Neuronal stem cell (in vitro differentiated cells): Measurements from ENCODE around the gene MYF5.

Experiments used
- DNase-seq: peaks from one replicate; pipeline ENCODE4 v3.0.0-alpha.2; 2013; ENCODE audit warnings: low spot score
- H2AFZ ChIP-seq: one replicate; pipeline ENCODE4 v1.6.1; 2013; ENCODE audit warnings: mild to moderate bottlenecking, low read length, inconsistent platforms
- H2AK5ac ChIP-seq: 2 replicates; pipeline ENCODE4 v1.6.1; 2013; ENCODE audit warnings: low read depth, mild to moderate bottlenecking, inconsistent platforms, low read length, moderate library complexity, mixed read lengths
- H2BK120ac ChIP-seq: 2 replicates; pipeline ENCODE4 v1.6.1; 2013; ENCODE audit warnings: low read depth, mild to moderate bottlenecking, inconsistent platforms, low read length, moderate library complexity, mixed read lengths
- H2BK12ac ChIP-seq: one replicate; pipeline ENCODE4 v1.6.1; 2013; ENCODE audit warnings: low read length, inconsistent platforms
- H2BK15ac ChIP-seq: 2 replicates; pipeline ENCODE4 v1.6.1; 2013; ENCODE audit warnings: mild to moderate bottlenecking, low read length, inconsistent platforms, mixed read lengths
- H2BK5ac ChIP-seq: one replicate; pipeline ENCODE4 v1.6.1; 2013; ENCODE audit warnings: inconsistent platforms, mild to moderate bottlenecking, low read length, moderate library complexity
- H3K14ac ChIP-seq: one replicate; pipeline ENCODE4 v1.6.1; 2013; ENCODE audit warnings: low read length, inconsistent platforms
- H3K18ac ChIP-seq: 2 replicates; pipeline ENCODE4 v1.6.1; 2013; ENCODE audit warnings: low read length, inconsistent platforms
- H3K23ac ChIP-seq: 2 replicates; pipeline ENCODE4 v1.6.1; 2013; ENCODE audit warnings: low read depth, mild to moderate bottlenecking, mixed read lengths, low read length, inconsistent platforms; ENCODE audit not compliant: poor library complexity
- H3K27ac ChIP-seq: replicated peaks from 3 replicates; pipeline ENCODE4 v1.5.1; 2013; ENCODE audit warnings: low read length, inconsistent platforms
- H3K27me3 ChIP-seq, 3 experiments: 2 replicates each; pipeline ENCODE4 v1.6.1; 2013; ENCODE audit warnings: low read length in 3 of 3, mild to moderate bottlenecking in 2 of 3, inconsistent platforms in 1 of 3, low read depth in 1 of 3, mixed read lengths in 1 of 3, moderate library complexity in 1 of 3; ENCODE audit not compliant: control insufficient read depth in 3 of 3, insufficient read depth in 3 of 3
- H3K36me3 ChIP-seq, 2 donors: replicated peaks in 1 of 2; 2 replicates each; pipeline ENCODE4 v1.6.1; 2013; ENCODE audit warnings: low read length in 2 of 2; ENCODE audit not compliant: control insufficient read depth in 2 of 2, insufficient read depth in 2 of 2
- H3K4ac ChIP-seq: 2 replicates; pipeline ENCODE4 v1.6.1; 2013; ENCODE audit warnings: inconsistent platforms, mild to moderate bottlenecking, low read length, moderate library complexity
- H3K4me1 ChIP-seq, 2 donors: 1 replicate in 1 of 2; 2 replicates in 1 of 2; pipeline ENCODE4 v1.6.1; 2013; ENCODE audit warnings: low read length in 2 of 2, low read depth in 1 of 2; ENCODE audit not compliant: control insufficient read depth in 2 of 2, insufficient read depth in 1 of 2
- H3K4me2 ChIP-seq: one replicate; pipeline ENCODE4 v1.6.1; 2013; ENCODE audit warnings: mild to moderate bottlenecking, low read length, inconsistent platforms; ENCODE audit not compliant: insufficient read depth, poor library complexity, severe bottlenecking
- H3K4me3 ChIP-seq, 2 donors: 2 replicates each; pipeline ENCODE4 v1.5.1; 2013; ENCODE audit warnings: low read length in 2 of 2, mild to moderate bottlenecking in 2 of 2, inconsistent platforms in 1 of 2, moderate library complexity in 1 of 2
- H3K79me1 ChIP-seq: one replicate; pipeline ENCODE4 v1.6.1; 2013; ENCODE audit warnings: low read depth, mild to moderate bottlenecking, inconsistent platforms, low read length, moderate library complexity
- H3K9ac ChIP-seq: one replicate; pipeline ENCODE4 v1.6.1; 2013; ENCODE audit warnings: mild to moderate bottlenecking, low read depth, low read length, inconsistent platforms; ENCODE audit not compliant: poor library complexity
- H3K9me3 ChIP-seq, 2 donors: replicated peaks in 1 of 2; 2 replicates each; pipeline versions ENCODE3 to v1.6.1; 2013; ENCODE audit warnings: low read length in 2 of 2, mild to moderate bottlenecking in 2 of 2, inconsistent platforms in 1 of 2, low read depth in 1 of 2, mixed read lengths in 1 of 2, moderate library complexity in 1 of 2; ENCODE audit not compliant: control insufficient read depth in 2 of 2, insufficient read depth in 1 of 2
- H4K8ac ChIP-seq: one replicate; pipeline ENCODE4 v1.6.1; 2013; ENCODE audit warnings: low read depth, mild to moderate bottlenecking, inconsistent platforms, low read length, moderate library complexity
- H4K91ac ChIP-seq: one replicate; pipeline ENCODE4 v1.6.1; 2013; ENCODE audit warnings: low read length, low read depth, mild to moderate bottlenecking, inconsistent platforms; ENCODE audit not compliant: poor library complexity
- WGBS, 2 donors: extraction: QIAGEN DNeasy Blood & Tissue Kit; methylation state at CpG; one replicate each; pipeline ENCODE4 v1.1.7; 2013; ENCODE audit warnings: missing lambda C conversion rate in 2 of 2, mixed read lengths in 1 of 2; ENCODE audit not compliant: insufficient read length in 2 of 2, insufficient replicate concordance in 1 of 2; ENCODE audit errors: extremely low coverage in 2 of 2; 5-methylcytosine and 5-hydroxymethylcytosine counted together

The MYF5 gene

DNA sequence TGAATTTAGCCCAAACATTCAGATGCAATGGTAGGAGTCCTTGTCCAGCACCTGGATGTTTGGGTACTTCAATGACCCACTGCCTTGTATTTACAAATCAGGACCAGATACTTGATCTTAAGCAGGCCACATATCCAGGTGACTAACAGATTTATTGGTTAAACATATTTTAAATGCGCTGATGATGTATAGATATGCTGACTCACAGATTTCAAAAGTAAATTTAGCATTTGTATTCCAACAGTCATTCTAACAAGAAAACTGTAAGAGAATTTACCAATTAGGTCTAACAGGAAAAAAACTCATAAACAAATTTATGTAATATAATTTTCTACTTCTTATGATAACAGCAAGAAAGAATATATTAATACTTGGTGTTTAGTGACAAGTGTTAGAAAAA, 38.7 kb upstream of the MYF5 start:
- H3K9me3 ChIP-seq = no peaks in the 10 kb centered on the region
- no peaks in the 10 kb centered on the region for H3K4me1 ChIP-seq
- H2AFZ ChIP-seq = no peak overlapping the region
- H3K27ac ChIP-seq = no peak overlapping the region
- no peak overlapping the region for H3K23ac ChIP-seq
- no peak overlapping the region for H4K91ac ChIP-seq
- H3K18ac ChIP-seq = no peak overlapping the region
- no peak for DNase-seq
- H3K9ac ChIP-seq = no peak overlapping the region
- H3K36me3 ChIP-seq = no peaks in the 10 kb centered on the region
- H2BK15ac ChIP-seq = no peak overlapping the region
- no peak overlapping the region for H2AK5ac ChIP-seq
- no peak overlapping the region for H2BK120ac ChIP-seq
- no peaks in the 10 kb centered on the region for H3K27me3 ChIP-seq
- H3K79me1 ChIP-seq = no peaks in the 10 kb centered on the region
- H4K8ac ChIP-seq = no peak overlapping the region
- no peak overlapping the region for H2BK12ac ChIP-seq
- H3K4me3 ChIP-seq = no peak overlapping the region
- H3K4me2 ChIP-seq = no peak overlapping the region
- H3K14ac ChIP-seq = no peak overlapping the region
- no CpG with 5 or more reads among the region's 1 CpG for WGBS, 2 donors
- no peak overlapping the region for H3K4ac ChIP-seq
- H2BK5ac ChIP-seq = no peak overlapping the region

DNA sequence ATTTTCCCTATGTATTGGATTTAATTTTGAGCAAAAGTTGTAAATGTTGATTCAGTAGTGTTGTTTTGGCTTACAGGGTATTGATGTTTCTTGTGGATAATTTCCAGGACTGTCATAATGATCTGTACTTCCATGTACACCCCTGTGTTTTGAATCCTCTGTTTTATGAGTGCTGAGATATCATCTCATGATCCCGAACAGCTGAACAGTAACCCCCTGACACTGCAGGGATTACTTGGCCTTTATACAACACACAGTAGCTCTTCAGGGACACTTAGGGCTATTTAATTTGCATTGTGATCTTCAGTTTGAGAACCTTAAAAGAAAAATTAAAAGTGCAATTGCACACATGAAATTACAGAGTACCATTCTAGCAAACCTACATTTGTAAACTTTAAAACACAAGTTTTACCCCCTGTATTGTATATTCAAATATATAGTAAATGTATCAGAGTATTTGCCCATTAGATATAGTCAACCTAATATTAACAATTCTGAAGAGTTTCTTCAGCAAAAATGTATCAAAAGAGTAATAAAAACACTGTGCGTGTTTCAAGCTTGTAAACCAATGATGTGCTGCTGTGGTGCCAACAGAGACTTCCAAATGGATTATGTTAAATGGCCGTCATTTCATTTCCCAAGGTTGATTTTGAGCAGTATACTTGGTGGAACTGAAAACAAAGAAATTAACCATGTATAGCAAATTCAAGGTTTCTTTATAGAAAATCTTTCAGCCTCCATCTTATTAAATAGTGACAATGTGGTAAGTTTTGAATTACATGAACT, 37.2 kb upstream of the MYF5 start:
- H2BK12ac ChIP-seq = no peak overlapping the region
- H4K91ac ChIP-seq = no peak overlapping the region
- H4K8ac ChIP-seq = no peak overlapping the region
- no peak overlapping the region for H3K23ac ChIP-seq
- H2BK15ac ChIP-seq = no peak overlapping the region
- no peaks in the 10 kb centered on the region for H3K4me1 ChIP-seq
- H3K18ac ChIP-seq = no peak overlapping the region
- no peak overlapping the region for H2BK5ac ChIP-seq
- H3K4me2 ChIP-seq = no peak overlapping the region
- H2AK5ac ChIP-seq = no peak overlapping the region
- H3K36me3 ChIP-seq = no peaks in the 10 kb centered on the region
- no peak overlapping the region for H2AFZ ChIP-seq
- H3K4me3 ChIP-seq = no peak overlapping the region
- DNase-seq = no peak
- no peaks in the 10 kb centered on the region for H3K9me3 ChIP-seq
- no peaks in the 10 kb centered on the region for H3K27me3 ChIP-seq
- no peak overlapping the region for H3K9ac ChIP-seq
- no peak overlapping the region for H2BK120ac ChIP-seq
- H3K27ac ChIP-seq = no peak overlapping the region
- no peak overlapping the region for H3K4ac ChIP-seq
- H3K14ac ChIP-seq = no peak overlapping the region
- WGBS, 2 donors = no CpG with 5 or more reads among the region's 3 CpGs
- no peaks in the 10 kb centered on the region for H3K79me1 ChIP-seq

GRCh38 chr12:80681287-80681686, 35.4 kb upstream of the MYF5 start:
- no peaks in the 10 kb centered on the region for H3K4me1 ChIP-seq
- no peak overlapping the region for H3K27ac ChIP-seq
- H3K4me3 ChIP-seq = no peak overlapping the region
- no peak overlapping the region for H3K14ac ChIP-seq
- no peak overlapping the region for H4K91ac ChIP-seq
- no peak overlapping the region for H2BK5ac ChIP-seq
- no peak overlapping the region for H2BK120ac ChIP-seq
- H4K8ac ChIP-seq = no peak overlapping the region
- H2AK5ac ChIP-seq = no peak overlapping the region
- WGBS, 2 donors = no CpG with 5 or more reads among the region's 2 CpGs
- no peak overlapping the region for H3K23ac ChIP-seq
- H3K36me3 ChIP-seq = no peaks in the 10 kb centered on the region
- H3K4ac ChIP-seq = no peak overlapping the region
- no peak for DNase-seq
- no peaks in the 10 kb centered on the region for H3K27me3 ChIP-seq
- H3K79me1 ChIP-seq = no peaks in the 10 kb centered on the region
- no peaks in the 10 kb centered on the region for H3K9me3 ChIP-seq
- no peak overlapping the region for H3K9ac ChIP-seq
- no peak overlapping the region for H2BK12ac ChIP-seq
- no peak overlapping the region for H2BK15ac ChIP-seq
- H3K18ac ChIP-seq = no peak overlapping the region
- H2AFZ ChIP-seq = no peak overlapping the region
- no peak overlapping the region for H3K4me2 ChIP-seq

DNA sequence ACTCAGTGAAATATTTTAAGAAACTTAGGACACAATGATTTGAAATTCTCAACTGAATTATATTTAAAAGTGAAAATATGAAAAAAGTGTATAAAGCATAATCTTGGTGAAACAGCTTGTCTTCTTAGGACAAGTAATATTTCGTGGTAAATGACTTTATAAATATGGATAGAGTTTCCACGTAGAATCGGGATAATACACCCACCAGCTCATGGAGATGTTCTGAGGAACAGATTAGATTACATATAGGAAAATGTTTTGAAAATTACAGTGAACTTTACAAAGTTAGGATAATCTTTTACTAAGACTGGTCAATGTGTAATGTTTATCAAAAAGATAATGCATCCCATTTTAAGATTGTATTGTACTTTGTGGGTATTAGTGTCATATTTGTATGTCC, 34.9 kb upstream of the MYF5 start:
- Histone ChIP-seq H2BK120ac (no peak overlapping the region), H3K9ac (no peak overlapping the region), H4K8ac (no peak overlapping the region), H2AK5ac (no peak overlapping the region), H3K27ac (no peak overlapping the region), H2BK12ac (no peak overlapping the region), H3K4me2 (no peak overlapping the region), H2BK15ac (no peak overlapping the region), H3K14ac (no peak overlapping the region), H2AFZ (no peak overlapping the region), H3K9me3 (no peaks in the 10 kb centered on the region), H3K4me3 (no peak overlapping the region), H3K27me3 (no peaks in the 10 kb centered on the region), H3K18ac (no peak overlapping the region), H3K36me3 (no peaks in the 10 kb centered on the region), H2BK5ac (no peak overlapping the region), H3K79me1 (no peaks in the 10 kb centered on the region), H3K4me1 (no peaks in the 10 kb centered on the region), H3K4ac (no peak overlapping the region), H4K91ac (no peak overlapping the region), H3K23ac (no peak overlapping the region)
- DNase-seq = no peak
- no CpG with 5 or more reads among the region's 3 CpGs for WGBS, 2 donors
